ENCODE data around the gene HIVEP3.
A peak's percentile ranks its signal among the peaks of the same experiment; 100 is the strongest.

HIVEP3 gene

DNA sequence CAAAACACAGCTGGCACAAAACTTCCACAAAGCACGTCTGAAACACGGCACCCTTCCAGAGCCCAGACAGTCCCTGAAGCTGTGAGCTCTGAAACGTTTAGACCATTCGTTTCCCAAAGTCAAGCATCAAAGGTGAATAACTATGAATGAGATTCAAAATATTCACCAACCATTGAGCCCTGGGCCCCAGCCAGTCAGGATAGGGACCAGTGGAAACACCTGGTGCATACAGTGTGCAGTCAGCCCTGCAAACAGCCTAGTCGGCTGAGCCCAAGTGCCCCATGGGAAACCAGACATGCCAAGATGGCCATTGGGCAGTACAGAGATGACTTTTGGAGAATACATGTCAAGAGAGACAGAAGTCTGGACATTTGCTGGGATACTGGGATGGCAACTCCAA, 343.9 kb downstream of the HIVEP3 start:
- FAIRE-seq (peak; percentile 28), DNase-seq (ENCODE audit: insufficient read length, low spot score) (no peak)
- no peak for TF ChIP-seq TAF1 (IDR thresholded peaks at IDR 0.05; ENCODE audit: low read depth, low read length)

- TF ChIP-seq SPI1 (IDR thresholded peaks at IDR 0.05; ENCODE audit: low read depth, low read length) (no peak), POLR2A (IDR thresholded peaks at IDR 0.05; ENCODE audit: low read depth, low read length) (no peak), POU2F2 (IDR thresholded peaks at IDR 0.05; ENCODE audit: low read depth, low read length) (peak; percentile 76; the same call in 1 of the 2 replicates), POLR2AphosphoS5 (IDR thresholded peaks at IDR 0.05; ENCODE audit: low read depth, low read length) (no peak)
- peak; percentile 73 for DNase-seq (ENCODE audit: insufficient read length, low spot score)
- FAIRE-seq = peak; percentile 95
Measured at GRCh38 chr1:41573785-41574713, 344.7 kb downstream of the HIVEP3 start.

GRCh38 chr1:41573194-41573593, 345.5 kb downstream of the HIVEP3 start:
- no peak for FAIRE-seq
- no peak for DNase-seq (ENCODE audit: insufficient read length, low spot score)

DNA sequence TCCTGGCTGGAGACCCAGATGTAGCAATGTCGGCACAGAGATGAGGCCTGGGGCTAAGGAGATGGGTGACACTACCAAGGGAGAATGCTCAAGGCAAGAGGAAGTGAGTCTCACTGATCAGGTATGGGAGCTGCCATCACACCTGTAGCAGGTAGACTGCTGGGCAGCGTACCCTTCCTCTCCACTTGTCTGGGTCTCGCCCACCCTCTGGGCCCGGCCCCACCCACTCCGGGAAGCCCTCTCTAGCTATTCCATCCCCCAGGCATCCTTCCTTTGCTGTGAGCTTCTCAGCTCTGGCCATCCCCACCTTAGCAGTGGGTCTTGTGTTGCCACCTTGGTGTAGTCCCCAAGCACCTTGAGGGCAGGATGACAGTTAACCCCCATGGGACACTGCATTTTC, 346.5 kb downstream of the HIVEP3 start:
- no peak for FAIRE-seq
- TF ChIP-seq POU2F2 (IDR thresholded peaks at IDR 0.05; ENCODE audit: low read depth, low read length) = no peak
- TF ChIP-seq POLR2A (IDR thresholded peaks at IDR 0.05; ENCODE audit: low read depth, low read length) = no peak
- no peak for TF ChIP-seq PAX5 (IDR thresholded peaks at IDR 0.05; ENCODE audit: insufficient read depth, low read length, severe bottlenecking)
- TF ChIP-seq SPI1 (IDR thresholded peaks at IDR 0.05; ENCODE audit: low read depth, low read length) = no peak
- no peak for TF ChIP-seq POLR2AphosphoS5 (IDR thresholded peaks at IDR 0.05; ENCODE audit: low read depth, low read length)
- no peak for TF ChIP-seq TAF1 (IDR thresholded peaks at IDR 0.05; ENCODE audit: low read depth, low read length)
- no peak for DNase-seq (ENCODE audit: insufficient read length, low spot score)

More at GRCh38 chr1:41573194-41573593, 345.5 kb downstream of the HIVEP3 start:
- TF ChIP-seq PAX5 (IDR thresholded peaks at IDR 0.05; ENCODE audit: insufficient read depth, low read length, severe bottlenecking) = no peak
- TF ChIP-seq TAF1 (IDR thresholded peaks at IDR 0.05; ENCODE audit: low read depth, low read length) = no peak
- no peak for TF ChIP-seq POLR2AphosphoS5 (IDR thresholded peaks at IDR 0.05; ENCODE audit: low read depth, low read length)
- TF ChIP-seq SPI1 (IDR thresholded peaks at IDR 0.05; ENCODE audit: low read depth, low read length) = no peak
- TF ChIP-seq POU2F2 (IDR thresholded peaks at IDR 0.05; ENCODE audit: low read depth, low read length) = no peak
- TF ChIP-seq POLR2A (IDR thresholded peaks at IDR 0.05; ENCODE audit: low read depth, low read length) = no peak

DNA sequence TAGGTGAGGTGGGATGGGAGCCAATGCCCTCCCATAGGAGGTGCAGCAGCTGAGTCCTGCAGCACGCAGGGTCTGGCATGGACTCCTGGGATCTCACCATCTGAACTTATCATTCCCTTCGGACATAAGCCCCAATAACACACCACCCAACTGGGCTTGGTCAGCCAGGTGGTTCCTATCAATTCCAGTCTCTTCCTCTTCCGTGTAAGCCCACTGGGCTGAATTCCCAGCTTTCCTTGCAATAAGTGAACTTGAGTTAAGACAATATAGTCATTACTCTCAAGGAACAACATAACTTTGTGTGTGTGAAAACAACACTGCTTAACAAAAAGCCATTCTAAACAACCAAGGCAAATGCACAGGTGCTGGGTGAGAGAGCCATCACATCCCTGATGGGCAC, 347.7 kb downstream of the HIVEP3 start:
- TF ChIP-seq POU2F2 (IDR thresholded peaks at IDR 0.05; ENCODE audit: low read depth, low read length) = no peak
- no peak for TF ChIP-seq POLR2A (IDR thresholded peaks at IDR 0.05; ENCODE audit: low read depth, low read length)
- TF ChIP-seq TAF1 (IDR thresholded peaks at IDR 0.05; ENCODE audit: low read depth, low read length) = no peak
- TF ChIP-seq SPI1 (IDR thresholded peaks at IDR 0.05; ENCODE audit: low read depth, low read length) = no peak
- TF ChIP-seq POLR2AphosphoS5 (IDR thresholded peaks at IDR 0.05; ENCODE audit: low read depth, low read length) = no peak
- no peak for TF ChIP-seq PAX5 (IDR thresholded peaks at IDR 0.05; ENCODE audit: insufficient read depth, low read length, severe bottlenecking)
- no peak for FAIRE-seq
- no peak for DNase-seq (ENCODE audit: insufficient read length, low spot score)

- DNase-seq (ENCODE audit: insufficient read length, low spot score) = no peak
- no peak for TF ChIP-seq TAF1 (IDR thresholded peaks at IDR 0.05; ENCODE audit: low read depth, low read length)
- TF ChIP-seq POLR2AphosphoS5 (IDR thresholded peaks at IDR 0.05; ENCODE audit: low read depth, low read length) = no peak
- no peak for TF ChIP-seq POU2F2 (IDR thresholded peaks at IDR 0.05; ENCODE audit: low read depth, low read length)
- no peak for TF ChIP-seq SPI1 (IDR thresholded peaks at IDR 0.05; ENCODE audit: low read depth, low read length)
- TF ChIP-seq POLR2A (IDR thresholded peaks at IDR 0.05; ENCODE audit: low read depth, low read length) = no peak
- no peak for TF ChIP-seq PAX5 (IDR thresholded peaks at IDR 0.05; ENCODE audit: insufficient read depth, low read length, severe bottlenecking)
- FAIRE-seq = no peak
Measured at GRCh38 chr1:41568204-41568603, 350.5 kb downstream of the HIVEP3 start.

GRCh38 chr1:41566969-41567368, 351.8 kb downstream of the HIVEP3 start:
- DNase-seq (ENCODE audit: insufficient read length, low spot score) (no peak), FAIRE-seq (no peak)
- TF ChIP-seq PAX5 (IDR thresholded peaks at IDR 0.05; ENCODE audit: insufficient read depth, low read length, severe bottlenecking) (no peak), SPI1 (IDR thresholded peaks at IDR 0.05; ENCODE audit: low read depth, low read length) (no peak), POU2F2 (IDR thresholded peaks at IDR 0.05; ENCODE audit: low read depth, low read length) (no peak), POLR2AphosphoS5 (IDR thresholded peaks at IDR 0.05; ENCODE audit: low read depth, low read length) (no peak), POLR2A (IDR thresholded peaks at IDR 0.05; ENCODE audit: low read depth, low read length) (no peak), TAF1 (IDR thresholded peaks at IDR 0.05; ENCODE audit: low read depth, low read length) (no peak)

DNA sequence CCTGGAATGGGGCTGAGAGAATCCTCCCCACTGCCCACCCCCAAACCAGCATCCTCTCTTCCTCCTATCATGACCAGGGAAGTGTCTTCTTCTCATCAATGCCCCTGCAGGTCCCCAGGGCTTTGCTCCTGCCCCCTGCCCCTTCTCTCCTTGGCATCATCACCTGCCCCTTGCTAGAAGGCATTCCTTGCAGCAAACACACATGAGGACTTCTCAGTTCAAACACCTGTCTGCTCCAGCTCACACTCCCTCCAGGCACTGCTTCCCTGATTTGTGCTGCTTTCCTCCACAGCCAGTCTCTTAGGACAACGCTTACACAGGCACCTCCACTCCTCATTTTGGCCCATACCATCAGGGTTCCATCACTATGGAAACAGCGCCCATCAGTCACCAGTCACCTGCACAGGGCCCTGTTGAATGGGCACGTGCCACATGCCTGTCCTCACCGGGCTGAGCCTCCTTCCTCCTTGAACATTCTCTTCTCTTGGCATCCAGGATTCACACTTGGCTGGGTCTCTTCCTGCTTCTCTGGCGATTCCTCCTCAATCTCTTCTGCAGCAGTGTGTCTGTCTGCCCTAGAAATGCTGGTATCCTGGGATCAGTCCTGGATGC, 352.3 kb downstream of the HIVEP3 start:
- TF ChIP-seq POLR2A (IDR thresholded peaks at IDR 0.05; ENCODE audit: low read depth, low read length) = no peak
- TF ChIP-seq PAX5 (IDR thresholded peaks at IDR 0.05; ENCODE audit: insufficient read depth, low read length, severe bottlenecking) = no peak
- no peak for TF ChIP-seq SPI1 (IDR thresholded peaks at IDR 0.05; ENCODE audit: low read depth, low read length)
- TF ChIP-seq POU2F2 (IDR thresholded peaks at IDR 0.05; ENCODE audit: low read depth, low read length) = no peak
- no peak for TF ChIP-seq POLR2AphosphoS5 (IDR thresholded peaks at IDR 0.05; ENCODE audit: low read depth, low read length)
- no peak for TF ChIP-seq TAF1 (IDR thresholded peaks at IDR 0.05; ENCODE audit: low read depth, low read length)
- DNase-seq (ENCODE audit: insufficient read length, low spot score) = no peak
- FAIRE-seq = no peak

GRCh38 chr1:41564741-41565475, 353.8 kb downstream of the HIVEP3 start:
- no peak for DNase-seq (ENCODE audit: insufficient read length, low spot score)
- TF ChIP-seq POLR2A (IDR thresholded peaks at IDR 0.05; ENCODE audit: low read depth, low read length) (no peak), SPI1 (IDR thresholded peaks at IDR 0.05; ENCODE audit: low read depth, low read length) (no peak), POU2F2 (IDR thresholded peaks at IDR 0.05; ENCODE audit: low read depth, low read length) (no peak), TAF1 (IDR thresholded peaks at IDR 0.05; ENCODE audit: low read depth, low read length) (no peak), POLR2AphosphoS5 (IDR thresholded peaks at IDR 0.05; ENCODE audit: low read depth, low read length) (no peak), PAX5 (IDR thresholded peaks at IDR 0.05; ENCODE audit: insufficient read depth, low read length, severe bottlenecking) (no peak)
- FAIRE-seq = no peak

Measured in GM12891 (cell line).